Breast epithelium (tissue), 4 donors: ENCODE data around the gene FNIP2. TPM values are rescaled to one million over a fixed set of nuclear protein-coding genes. Genes with fewer than 3 reads are reported as not detected.
"Not testable (repeated sequence)": the region's sequence is repeated elsewhere in the genome, so short reads cannot be mapped to it uniquely, and the experiment has no call there.

Experiments
- DNase-seq, 2 donors: peaks; one replicate each; pipeline ENCODE4 v3.0.0-alpha.2; 2019; ENCODE audit warnings: low spot score in 2 of 2
- H3K27ac ChIP-seq, 2 donors: fragments of 200-600 bp; sonication (generic) in 1 of 2; one replicate each; pipeline ENCODE4 v1.5.1; 2016 to 2019; ENCODE audit warnings: mild to moderate bottlenecking in 1 of 2
- H3K27me3 ChIP-seq, 2 donors: fragments of 200-600 bp; sonication (generic) in 1 of 2; one replicate each; pipeline versions ENCODE4 v1.5.1 to v1.6.0; 2017 to 2019; ENCODE audit warnings: control low read depth in 1 of 2, mild to moderate bottlenecking in 1 of 2
- H3K36me3 ChIP-seq: fragments of 200-600 bp; one replicate; pipeline ENCODE4 v1.5.1; 2019
- H3K4me1 ChIP-seq, 2 donors: fragments of 200-600 bp; sonication (generic); one replicate each; pipeline ENCODE4 v1.5.1; 2016 to 2019; ENCODE audit warnings: control low read depth in 1 of 2
- H3K4me3 ChIP-seq, 3 donors: fragments of 200-600 bp; sonication (generic); 1 replicate in 2 of 3; 2 replicates in 1 of 3; pipeline ENCODE4 v1.5.1; 2016 to 2019; ENCODE audit warnings: mild to moderate bottlenecking in 3 of 3, moderate library complexity in 2 of 3
- H3K9me3 ChIP-seq, 2 donors: fragments of 200-600 bp; sonication (generic) in 1 of 2; one replicate each; pipeline ENCODE4 v1.5.1; 2016 to 2019; ENCODE audit warnings: control low read depth in 1 of 2
- CTCF ChIP-seq, 3 donors: fragments of 450-650 bp; IDR thresholded peaks; one replicate each; pipeline ENCODE4 v1.5.1; 2016 to 2017; ENCODE audit warnings: antibody characterized with exemption in 3 of 3, mild to moderate bottlenecking in 3 of 3, moderate library complexity in 3 of 3
- POLR2A ChIP-seq: fragments of 450-650 bp; IDR thresholded peaks from one replicate; pipeline ENCODE4 v1.6.1; 2016; ENCODE audit warnings: antibody characterized with exemption, mild to moderate bottlenecking, moderate library complexity
- POLR2AphosphoS5 ChIP-seq, 3 donors: sonication (generic); formaldehyde crosslinking; IDR thresholded peaks; one replicate each; pipeline ENCODE4 v1.6.1; 2017; ENCODE audit warnings: antibody characterized with exemption in 3 of 3
- intact Hi-C: fragments of 100-400 bp; cut with DNase I; formaldehyde crosslinking; loops from one replicate; pipeline ENCODE4 v1.15.1; 2023; ENCODE audit warnings: low total_unique reads
- total RNA-seq, 3 donors: library from RNA; depleted of rRNA; stranded (reverse); fragments of >200 nt; gene quantifications; one replicate each; pipeline ENCODE4 v1.1.0, GENCODE V29; 2016

FNIP2 gene
- total RNA-seq, 3 donors from 2014 or later: 40.3 to 70.4 (median 55.2) TPM

DNA sequence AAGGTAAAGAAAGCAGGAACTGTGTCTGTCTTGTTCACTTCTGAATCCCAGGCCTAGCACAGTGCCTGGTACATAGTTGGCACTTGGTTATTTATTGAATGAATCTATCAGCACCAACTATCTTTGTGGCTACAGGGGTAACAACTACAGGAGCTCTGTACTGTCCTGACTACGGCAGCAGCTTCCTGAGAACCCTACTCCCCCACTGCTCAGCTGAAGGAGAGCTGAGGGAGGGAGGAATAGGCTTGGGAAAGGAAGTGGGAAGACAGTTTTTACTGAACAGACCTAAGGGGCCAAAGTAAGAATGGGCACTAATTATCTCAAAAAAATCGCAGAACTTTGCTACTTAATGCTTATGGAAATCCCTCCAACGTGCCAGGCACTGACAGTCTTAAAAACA is 178.0 kb downstream of the FNIP2 start:
- TF ChIP-seq CTCF (IDR thresholded peaks at IDR 0.05) (no peak), POLR2A (no peak), POLR2AphosphoS5 (IDR thresholded peaks at IDR 0.05) (no peak)

DNA sequence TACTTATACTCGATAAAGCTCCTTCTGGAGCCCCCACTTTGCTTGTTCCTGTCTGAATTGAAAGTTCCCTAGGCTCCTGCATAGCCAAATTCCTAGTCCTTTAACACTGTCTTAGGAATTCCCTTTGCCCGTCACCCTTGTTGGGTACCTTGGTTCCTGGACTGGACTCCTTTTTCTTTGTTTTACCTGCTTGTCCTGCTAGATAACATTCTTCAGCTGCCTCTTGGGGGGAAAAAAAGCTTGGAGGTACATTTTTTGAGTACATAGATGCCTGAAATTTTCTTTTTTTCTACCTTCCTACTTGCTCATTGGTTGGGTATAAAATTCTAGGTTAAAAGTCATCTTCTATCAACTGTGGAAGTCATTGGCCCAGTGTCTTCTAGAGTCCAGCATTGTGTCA is 179.2 kb downstream of the FNIP2 start:
- Histone ChIP-seq H3K27ac (no peak overlapping the region), H3K27me3 (no peaks in the 10 kb centered on the region), H3K4me3 (no peak overlapping the region), H3K36me3 (no peaks in the 10 kb centered on the region), H3K9me3 (peaks cover 6 to 19% of the 10 kb centered on the region in 2 donors), H3K4me1 (no peaks in the 10 kb centered on the region)
- no peak for TF ChIP-seq CTCF (IDR thresholded peaks at IDR 0.05)
- no peak for TF ChIP-seq POLR2A
- no peak for TF ChIP-seq POLR2AphosphoS5 (IDR thresholded peaks at IDR 0.05)
- intact Hi-C loops: no loop called here
- no peak for DNase-seq

More for the DNA sequence above, 178.0 kb downstream of the FNIP2 start:
- intact Hi-C loops: no loop called here
- Histone ChIP-seq H3K36me3 (no peaks in the 10 kb centered on the region), H3K27ac (no peak overlapping the region), H3K9me3 (peaks cover 0 to 8% of the 10 kb centered on the region in 2 donors), H3K4me3 (no peak overlapping the region), H3K27me3 (no peaks in the 10 kb centered on the region), H3K4me1 (no peaks in the 10 kb centered on the region)
- no peak for DNase-seq

- no peak for TF ChIP-seq POLR2AphosphoS5 (IDR thresholded peaks at IDR 0.05)
- no peak for TF ChIP-seq POLR2A
- no peak for TF ChIP-seq CTCF (IDR thresholded peaks at IDR 0.05)
- Histone ChIP-seq H3K27ac (no peak overlapping the region), H3K36me3 (no peaks in the 10 kb centered on the region), H3K4me1 (no peaks in the 10 kb centered on the region), H3K4me3 (no peak overlapping the region), H3K27me3 (no peaks in the 10 kb centered on the region), H3K9me3 (peaks cover 6 to 19% of the 10 kb centered on the region in 2 donors)
- DNase-seq: no peak
- intact Hi-C loops: no loop called here
Measured at GRCh38 chr4:158949099-158949498, 180.3 kb downstream of the FNIP2 start.

DNA sequence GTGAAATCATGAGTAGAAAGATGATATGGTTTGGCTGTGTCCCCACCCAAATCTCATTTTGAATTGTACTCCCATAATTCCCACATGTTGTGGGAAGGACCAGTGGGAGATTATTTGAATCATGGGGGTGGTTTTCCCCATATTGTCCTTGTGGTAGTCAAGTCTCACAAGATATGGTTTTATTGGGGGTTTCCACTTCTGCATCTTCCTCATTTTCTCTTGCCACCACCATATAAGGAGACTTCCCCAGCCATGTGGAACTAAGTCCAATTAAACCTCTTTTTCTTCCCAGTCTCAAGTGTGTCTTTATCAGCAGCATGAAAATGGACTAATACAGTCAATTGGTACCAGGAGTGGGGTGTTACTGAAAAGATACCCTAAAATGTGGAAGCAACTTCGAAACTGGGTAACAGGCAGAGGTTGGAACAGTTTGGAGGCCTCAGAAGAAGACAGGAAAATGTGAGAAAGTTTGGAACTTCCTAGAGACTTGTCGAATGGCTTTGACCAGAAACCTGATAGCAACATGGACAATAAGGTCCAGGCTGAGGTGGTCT is 183.5 kb downstream of the FNIP2 start:
- not testable (repeated sequence) for H3K27me3 ChIP-seq, DNase-seq

GRCh38 chr4:158956345-158956744 is 187.5 kb downstream of the FNIP2 start:
- H3K27ac ChIP-seq, H3K4me1 ChIP-seq, H3K27me3 ChIP-seq, intact Hi-C loops, H3K36me3 ChIP-seq, DNase-seq, H3K4me3 ChIP-seq: not testable (repeated sequence)
- H3K9me3 ChIP-seq: peaks cover 6 to 16% of the 10 kb centered on the region in 2 donors

More for the DNA sequence above, 183.5 kb downstream of the FNIP2 start:
- H3K27ac ChIP-seq, H3K4me1 ChIP-seq, intact Hi-C loops, H3K4me3 ChIP-seq, H3K36me3 ChIP-seq: not testable (repeated sequence)
- H3K9me3 ChIP-seq: peaks cover 6 to 19% of the 10 kb centered on the region in 2 donors

GRCh38 chr4:158956918-158957317 is 188.1 kb downstream of the FNIP2 start:
- H3K27ac ChIP-seq, H3K27me3 ChIP-seq, intact Hi-C loops, H3K36me3 ChIP-seq, DNase-seq, H3K4me3 ChIP-seq, H3K9me3 ChIP-seq, H3K4me1 ChIP-seq: not testable (repeated sequence)

Other genes with a start within 250 kb of the FNIP2 start
- gene RXFP1, start 247.1 kb upstream of the FNIP2 start, total RNA-seq: under 1 TPM in 1 of 3 donors, not detected in 2; 0.15 TPM
- gene C4orf46, start 97.1 kb upstream of the FNIP2 start, total RNA-seq: 1 to 10 TPM; 3.3 to 6.1 (median 5.4) TPM
- gene ETFDH, start 96.7 kb upstream of the FNIP2 start, total RNA-seq: 10 to 100 TPM; 36.2 to 40.6 (median 39.7) TPM
- gene PPID, start 45.6 kb upstream of the FNIP2 start, total RNA-seq: 10 to 100 TPM; 17.6 to 29.9 (median 20.0) TPM